ENCODE results near the gene CFAP70.

The CFAP70 gene

GRCh38 chr10:73357166-73357565 is 1.5 kb downstream of the CFAP70 start:
- no peak for DNase-seq (ENCODE audit: low spot score)
- H3K27ac ChIP-seq = no peak overlapping the region
- POLR2A ChIA-PET (ENCODE audit: low non-redundant PET) = no interaction called here
- CTCF ChIA-PET = interaction anchor here (0.5 to 0.6 kb wide), 3 partner anchors 14 to 117 kb away, joined by 3 to 4 read pairs (median 3); no protein-coding TSS in a partner anchor
- TF ChIP-seq CTCF (conservative IDR thresholded peaks at IDR 0.05; ENCODE audit: low read depth) = no peak

GRCh38 chr10:73344269-73344668 is 14.4 kb downstream of the CFAP70 start:
- no peak for DNase-seq (ENCODE audit: low spot score)
- no peak for TF ChIP-seq CTCF (conservative IDR thresholded peaks at IDR 0.05; ENCODE audit: low read depth)
- no peak overlapping the region for H3K27ac ChIP-seq
- ChIA-PET POLR2A (ENCODE audit: low non-redundant PET) (no interaction called here), CTCF (no interaction called here)

GRCh38 chr10:73340121-73340520 is 18.5 kb downstream of the CFAP70 start:
- no peak for TF ChIP-seq CTCF (conservative IDR thresholded peaks at IDR 0.05; ENCODE audit: low read depth)
- POLR2A ChIA-PET (ENCODE audit: low non-redundant PET) = no interaction called here
- CTCF ChIA-PET = interaction anchor here (0.6 to 0.7 kb wide), 2 partner anchors 42 to 700 kb away, joined by 4 read pairs; no protein-coding TSS in a partner anchor
- no peak for DNase-seq (ENCODE audit: low spot score)
- H3K27ac ChIP-seq = no peak overlapping the region

- no peak overlapping the region for H3K27ac ChIP-seq
- no peak for DNase-seq (ENCODE audit: low spot score)
- TF ChIP-seq CTCF (conservative IDR thresholded peaks at IDR 0.05; ENCODE audit: low read depth) = no peak
- POLR2A ChIA-PET (ENCODE audit: low non-redundant PET) = no interaction called here
- CTCF ChIA-PET = interaction anchor here (0.7 kb wide), 2 partner anchors 19 to 699 kb away, joined by 3 to 4 read pairs; partner anchors contain the start of gene CFAP70
These were observed 19.2 kb downstream of the CFAP70 start for GRCh38 chr10:73339436-73339835.

GRCh38 chr10:73338801-73339368 is 19.8 kb downstream of the CFAP70 start:
- ChIA-PET CTCF (interaction anchor here (0.7 kb wide), 1 partner anchor 20 kb away, joined by 3 read pairs; the partner anchor contains the start of gene CFAP70), POLR2A (ENCODE audit: low non-redundant PET) (no interaction called here)
- no peak for DNase-seq (ENCODE audit: low spot score)
- no peak overlapping the region for H3K27ac ChIP-seq
- TF ChIP-seq CTCF (conservative IDR thresholded peaks at IDR 0.05; ENCODE audit: low read depth) = no peak

- CTCF ChIA-PET = no interaction called here
- TF ChIP-seq CTCF (conservative IDR thresholded peaks at IDR 0.05; ENCODE audit: low read depth) = no peak
- POLR2A ChIA-PET (ENCODE audit: low non-redundant PET) = no interaction called here
- DNase-seq (ENCODE audit: low spot score) = no peak
- H3K27ac ChIP-seq = no peak overlapping the region
These were observed 25.5 kb downstream of the CFAP70 start for GRCh38 chr10:73333202-73333601.

Data from RWPE1 (cell line).